Transverse colon (tissue), 4 donors: Measurements from ENCODE around the gene L3HYPDH. TPM values are rescaled to one million over a fixed set of nuclear protein-coding genes. Genes with fewer than 3 reads are reported as not detected.
A peak's percentile ranks its signal among the peaks of the same experiment; 100 is the strongest.

Experiments used
- DNase-seq: peaks from one replicate; pipeline ENCODE4 v3.0.0-alpha.2; 2019
- H3K27ac ChIP-seq, 4 donors: fragments of 200-600 bp; sonication (generic); 2 replicates each; pipeline ENCODE4 v1.5.1; 2016 to 2018; ENCODE audit warnings: inconsistent platforms in 4 of 4
- H3K27me3 ChIP-seq: fragments of 200-600 bp; sonication (generic); 2 replicates; pipeline ENCODE4 v1.5.1; 2017; ENCODE audit warnings: inconsistent platforms
- H3K36me3 ChIP-seq, 4 donors: fragments of 200-600 bp; sonication (generic); 2 replicates each; pipeline ENCODE4 v1.5.1; 2017 to 2019; ENCODE audit warnings: inconsistent platforms in 4 of 4
- H3K4me1 ChIP-seq, 4 donors: fragments of 200-600 bp; sonication (generic); 2 replicates each; pipeline ENCODE4 v1.5.1; 2017 to 2020; ENCODE audit warnings: inconsistent platforms in 4 of 4
- H3K4me3 ChIP-seq, 4 donors: fragments of 200-600 bp; sonication (generic); 1 replicate in 1 of 4; 2 replicates in 3 of 4; pipeline versions ENCODE4 v1.5.1 to v1.6.1; 2017 to 2019; ENCODE audit warnings: inconsistent platforms in 4 of 4
- H3K9me3 ChIP-seq, 2 donors: fragments of 200-600 bp; sonication (generic); 2 replicates each; pipeline ENCODE4 v1.5.1; 2017 to 2019; ENCODE audit warnings: inconsistent platforms in 2 of 2
- EP300 ChIP-seq: sonication (generic); formaldehyde crosslinking; IDR thresholded peaks from one replicate; pipeline ENCODE4 v1.6.1; 2017; ENCODE audit warnings: antibody characterized with exemption, low read depth
- POLR2A ChIP-seq: fragments of 450-650 bp; IDR thresholded peaks from one replicate; pipeline ENCODE4 v1.6.1; 2016; ENCODE audit warnings: antibody characterized with exemption, mild to moderate bottlenecking, moderate library complexity
- POLR2AphosphoS5 ChIP-seq, 3 donors: sonication (generic); formaldehyde crosslinking; IDR thresholded peaks; one replicate each; pipeline ENCODE4 v1.6.1; 2016; ENCODE audit warnings: antibody characterized with exemption in 3 of 3
- WGBS, 2 donors: methylation state at CpG; one replicate each; pipeline ENCODE4 v1.1.5; 2018; ENCODE audit warnings: low coverage in 1 of 2; 5-methylcytosine and 5-hydroxymethylcytosine counted together
- in situ Hi-C, 4 donors: fragments of 200-750 bp; cut with MboI; loops; one replicate each; pipeline versions ENCODE4 v1.15.0 to v1.15.1; 2017; ENCODE audit warnings: low sequenced_read_pairs in 3 of 4, low pct_ligation_motif_present in 1 of 4, low pct_unique_long_range_greater_than_20kb in 1 of 4
- intact Hi-C: fragments of 100-400 bp; cut with DNase I; formaldehyde crosslinking; loops from one replicate; pipeline ENCODE4 v1.15.1; 2023; ENCODE audit warnings: low total_unique reads
- total RNA-seq, 4 donors: library from RNA; depleted of rRNA; stranded (reverse); fragments of >200 nt; gene quantifications; one replicate each; pipeline ENCODE4 v1.1.0, GENCODE V29; 2016
- TF ChIP-seq, protein P1 (sequence below), 5 experiments: fragments of 200-600 bp in 3 of 5; fragments of 450-650 bp in 2 of 5; sonication (generic) in 3 of 5; IDR thresholded peaks; 1 replicate in 2 of 5; 2 replicates in 3 of 5; pipeline ENCODE4 v1.5.1; 2016 to 2017; ENCODE audit warnings: antibody characterized with exemption in 5 of 5, inconsistent platforms in 3 of 5, mild to moderate bottlenecking in 2 of 5, moderate library complexity in 1 of 5

L3HYPDH gene
- total RNA-seq, 4 donors from 2014 or later, result 16.1 to 125 (median 37.6) TPM

DNA sequence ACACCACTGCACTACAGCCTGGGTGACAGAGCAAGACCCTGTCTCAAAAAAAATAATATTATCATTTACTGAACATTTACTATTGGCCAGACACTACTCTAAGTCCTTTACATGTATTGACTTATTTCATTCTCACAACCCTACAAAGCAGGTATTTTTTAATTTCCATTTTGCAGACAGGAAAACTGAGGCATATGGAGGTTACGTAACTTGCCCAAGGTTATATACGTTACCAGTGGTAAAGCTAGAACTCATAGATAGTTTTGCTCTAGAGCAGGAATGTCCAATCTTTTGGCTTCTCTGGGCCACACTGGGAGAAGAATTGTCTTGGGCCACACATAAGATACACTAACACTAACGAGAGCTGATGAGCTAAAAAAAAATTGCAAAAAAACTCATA, 5.7 kb downstream of the L3HYPDH start:
- peaks cover 0 to 15% (median 2%) of the 10 kb centered on the region in 4 donors for H3K36me3 ChIP-seq
- DNase-seq, result no peak
- H3K27me3 ChIP-seq, result no peaks in the 10 kb centered on the region
- H3K27ac ChIP-seq, result no peak overlapping the region
- no peak overlapping the region for H3K4me3 ChIP-seq
- TF ChIP-seq POLR2A, result no peak
- TF ChIP-seq, protein P1, sequence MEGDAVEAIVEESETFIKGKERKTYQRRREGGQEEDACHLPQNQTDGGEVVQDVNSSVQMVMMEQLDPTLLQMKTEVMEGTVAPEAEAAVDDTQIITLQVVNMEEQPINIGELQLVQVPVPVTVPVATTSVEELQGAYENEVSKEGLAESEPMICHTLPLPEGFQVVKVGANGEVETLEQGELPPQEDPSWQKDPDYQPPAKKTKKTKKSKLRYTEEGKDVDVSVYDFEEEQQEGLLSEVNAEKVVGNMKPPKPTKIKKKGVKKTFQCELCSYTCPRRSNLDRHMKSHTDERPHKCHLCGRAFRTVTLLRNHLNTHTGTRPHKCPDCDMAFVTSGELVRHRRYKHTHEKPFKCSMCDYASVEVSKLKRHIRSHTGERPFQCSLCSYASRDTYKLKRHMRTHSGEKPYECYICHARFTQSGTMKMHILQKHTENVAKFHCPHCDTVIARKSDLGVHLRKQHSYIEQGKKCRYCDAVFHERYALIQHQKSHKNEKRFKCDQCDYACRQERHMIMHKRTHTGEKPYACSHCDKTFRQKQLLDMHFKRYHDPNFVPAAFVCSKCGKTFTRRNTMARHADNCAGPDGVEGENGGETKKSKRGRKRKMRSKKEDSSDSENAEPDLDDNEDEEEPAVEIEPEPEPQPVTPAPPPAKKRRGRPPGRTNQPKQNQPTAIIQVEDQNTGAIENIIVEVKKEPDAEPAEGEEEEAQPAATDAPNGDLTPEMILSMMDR (IDR thresholded peaks at IDR 0.05), result no peak
- TF ChIP-seq POLR2AphosphoS5 (IDR thresholded peaks at IDR 0.05), result no peak
- TF ChIP-seq EP300, result no peak
- no peaks in the 10 kb centered on the region for H3K9me3 ChIP-seq
- peaks cover 10 to 37% (median 22%) of the 10 kb centered on the region in 4 donors for H3K4me1 ChIP-seq
- WGBS, 2 donors, result 93 to 96% methylated on average over 3 of the region's 3 CpGs
- intact Hi-C loops, result no loop called here
- in situ Hi-C loops, result no loop called here

DNA sequence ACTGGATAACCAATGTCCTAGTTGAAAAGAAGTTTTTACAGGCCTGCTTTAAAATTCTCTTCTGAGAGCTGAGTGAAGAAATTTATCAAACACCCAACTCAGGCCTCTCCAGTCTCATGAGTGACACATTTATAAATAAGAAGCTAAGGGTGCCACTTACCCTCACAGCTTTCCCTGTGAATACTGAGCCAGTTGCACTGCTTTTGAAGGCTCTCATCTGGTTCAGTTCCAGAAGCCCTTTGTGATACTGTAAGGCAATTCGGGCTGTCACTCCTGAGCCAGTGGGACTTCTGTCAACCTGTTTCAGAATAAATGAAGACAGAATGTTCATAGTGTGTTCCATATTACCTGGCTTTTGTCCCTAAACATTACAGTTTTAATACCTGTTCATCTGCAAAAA, 8.5 kb downstream of the L3HYPDH start:
- intact Hi-C loops, result no loop called here
- Histone ChIP-seq H3K4me3 (no peak overlapping the region), H3K27ac (no peak overlapping the region), H3K9me3 (no peaks in the 10 kb centered on the region), H3K4me1 (peaks cover 0 to 10% (median 3%) of the 10 kb centered on the region in 4 donors), H3K27me3 (no peaks in the 10 kb centered on the region), H3K36me3 (peaks cover 0 to 29% (median 2%) of the 10 kb centered on the region in 4 donors)
- WGBS, 2 donors, result 91% methylated on average over 1 of the region's 1 CpG; no CpG with 5 or more reads in 1 of the 2 donors
- in situ Hi-C loops, result no loop called here
- TF ChIP-seq EP300 (no peak), POLR2AphosphoS5 (IDR thresholded peaks at IDR 0.05) (no peak), POLR2A (no peak)
- TF ChIP-seq, protein P1 (IDR thresholded peaks at IDR 0.05), result no peak
- DNase-seq, result no peak

DNA sequence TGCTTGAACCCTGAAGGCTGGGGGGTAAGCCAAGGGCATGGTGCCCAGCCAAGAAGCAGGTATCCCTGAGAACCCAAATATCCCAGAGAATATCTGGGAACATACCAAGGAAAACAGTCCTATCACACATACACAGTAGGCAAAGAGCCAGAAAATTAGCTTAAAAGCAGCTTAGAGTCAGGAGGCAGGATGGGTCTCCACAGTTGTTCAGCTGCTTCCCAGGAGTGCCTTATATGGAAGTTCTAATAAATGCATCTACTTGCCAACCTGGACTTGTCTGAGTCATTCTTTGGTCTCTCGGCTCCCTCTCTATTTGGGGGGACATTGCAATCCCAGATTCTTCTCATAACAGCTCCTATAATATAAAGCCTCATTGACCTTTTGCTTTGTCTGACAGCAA, 10.0 kb downstream of the L3HYPDH start:
- in situ Hi-C loops, result loop anchor here in 1 of 4 donors (25.0 kb wide), 1 partner anchor 987 kb away; no protein-coding TSS in a partner anchor
- no peaks in the 10 kb centered on the region for H3K27me3 ChIP-seq
- H3K27ac ChIP-seq, result no peak overlapping the region
- H3K36me3 ChIP-seq, result peaks cover 0 to 29% (median 2%) of the 10 kb centered on the region in 4 donors
- no peaks in the 10 kb centered on the region for H3K9me3 ChIP-seq
- TF ChIP-seq POLR2AphosphoS5 (IDR thresholded peaks at IDR 0.05) (no peak), POLR2A (no peak)
- intact Hi-C loops, result no loop called here
- H3K4me3 ChIP-seq, result no peak overlapping the region
- no peak for DNase-seq
- WGBS, 2 donors, result 63 to 82% methylated on average over 1 of the region's 1 CpG
- H3K4me1 ChIP-seq, result peaks cover 0 to 3% (median 0%) of the 10 kb centered on the region in 4 donors

DNA sequence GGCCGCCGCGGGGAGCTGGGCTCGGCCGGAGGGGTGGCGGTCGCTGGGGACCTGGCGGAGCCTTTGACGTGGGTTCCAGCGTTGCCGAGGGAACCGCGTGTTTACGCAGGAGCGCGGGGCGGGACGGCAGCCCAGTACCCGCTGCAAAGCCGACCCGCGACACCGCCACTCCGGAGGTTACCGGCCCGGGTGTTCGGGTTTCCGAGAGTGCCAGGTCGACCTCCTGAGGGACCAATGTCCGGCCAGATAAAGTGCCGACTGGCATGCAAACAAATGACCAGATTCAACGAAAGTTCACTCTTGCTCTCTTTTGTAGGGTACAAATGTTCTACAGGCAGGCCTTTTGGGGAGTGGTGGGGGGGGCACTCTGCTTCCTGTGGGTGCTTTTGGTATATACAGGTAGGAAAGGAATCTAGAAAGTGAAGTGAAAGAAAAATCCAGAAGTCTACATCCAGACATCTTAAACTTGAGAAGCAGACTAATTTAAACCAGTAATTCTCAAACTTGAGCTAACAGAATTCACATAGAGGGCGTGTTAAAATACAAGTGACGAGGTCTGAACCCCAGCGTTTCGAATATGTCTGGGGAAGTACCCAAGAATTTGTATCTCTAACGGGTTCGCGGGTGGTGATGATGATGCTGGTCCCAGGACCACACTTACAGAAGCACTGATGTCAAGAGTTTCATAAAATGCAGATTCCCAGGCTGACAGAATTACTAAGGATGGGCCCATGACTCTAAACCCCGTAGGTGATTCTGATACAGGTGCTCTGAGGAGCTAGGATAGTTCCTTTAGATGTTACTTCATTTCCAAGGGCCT, 18.7 kb downstream of the L3HYPDH start, which contains the start of gene GPR135:
Gene GPR135, minus strand, starts transcription at position 65 of the 820 bp plus-strand sequence. CDS start 154 bp downstream, outside the sequence.
- H3K4me1 ChIP-seq, result peaks cover 4 to 16% (median 12%) of the 10 kb centered on the region in 4 donors
- H3K4me3 ChIP-seq, result peak within 1 kb of the TSS; percentile 48 to 66 (median 59)
- TF ChIP-seq, protein P1 (IDR thresholded peaks at IDR 0.05), result no peak
- TF ChIP-seq POLR2A (no peak), EP300 (no peak), POLR2AphosphoS5 (IDR thresholded peaks at IDR 0.05) (no peak)
- intact Hi-C loops (no loop called here), in situ Hi-C loops (loop anchor here in 1 of 4 donors (25.0 kb wide), 1 partner anchor 978 kb away; no protein-coding TSS in a partner anchor)
- no peaks in the 10 kb centered on the region for H3K9me3 ChIP-seq
- 26 to 87% methylated on average over 8 to 27 of the region's 40 CpGs for WGBS, 2 donors
- no peak for DNase-seq
- H3K27me3 ChIP-seq, result peaks cover 7% of the 10 kb centered on the region
- H3K36me3 ChIP-seq, result no peaks in the 10 kb centered on the region
- H3K27ac ChIP-seq, result peak within 1 kb of the TSS; percentile 66 to 85 (median 82)
